HepG2 (cell line): Measurements from ENCODE around the gene STC2. TPM values are rescaled to one million over a fixed set of nuclear protein-coding genes. Genes with fewer than 3 reads are reported as not detected.
A peak's percentile ranks its signal among the peaks of the same experiment; 100 is the strongest.

Experiments used
- ATAC-seq: fragments of 200-7000 bp; cut with Tn5 transposase; 3 replicates; pipeline ENCODE4 v1.9.1; 2020; ENCODE audit warnings: mild to moderate bottlenecking, moderate library complexity
- BruUV-seq: library from RNA; stranded (reverse); fragments of 400-500 nt; replicated peaks from 2 replicates; lab custom pipeline; 2021; lab: Mats Ljungman, UMichigan
- CTCF ChIA-PET: fragments of 300-600 bp; formaldehyde crosslinking; extraction: SDS; loops from one replicate; lab custom pipeline; 2021; ENCODE audit warnings: low total read pairs, inconsistent platforms, low intra/inter-chr PET ratio; lab: Yijun Ruan, JAX
- POLR2A ChIA-PET: fragments of 350-600 bp; sonication (Branson Sonifier 250); formaldehyde crosslinking; loops from one replicate; lab custom pipeline; 2020; ENCODE audit warnings: antibody characterized with exemption, inconsistent platforms; lab: Yijun Ruan, JAX
- DNase-seq: peaks from one replicate; pipeline ENCODE4 v3.0.0-alpha.2; 2015; ENCODE audit warnings: low spot score
- FAIRE-seq: peaks from 3 replicates; lab custom pipeline; 2011; peaks lifted over from hg19 to GRCh38; lab: Jason Lieb, UNC
- H2AFZ ChIP-seq: one replicate; pipeline ENCODE4 v1.6.1; 2011; ENCODE audit warnings: low read length, inconsistent platforms
- H3K27ac ChIP-seq: fragments of 300-600 bp; 3 replicates; pipeline ENCODE4 v1.8.0; 2011; ENCODE audit warnings: mixed run types, mild to moderate bottlenecking, mixed read lengths, low read length, inconsistent platforms; ENCODE audit not compliant: insufficient read depth; ENCODE audit errors: extremely low read length
- H3K27me3 ChIP-seq, 2 experiments: fragments of 200-600 bp in 1 of 2; 2 replicates in 1 of 2; 3 replicates in 1 of 2; pipeline versions ENCODE4 v1.6.0 to v1.8.0; 2011; ENCODE audit warnings: low read length in 2 of 2, mild to moderate bottlenecking in 2 of 2, moderate library complexity in 2 of 2, inconsistent platforms in 1 of 2; ENCODE audit not compliant: insufficient read depth in 2 of 2, control insufficient read depth in 1 of 2
- H3K36me3 ChIP-seq, 2 experiments: fragments of 200-600 bp in 1 of 2; replicated peaks in 1 of 2; 2 replicates in 1 of 2; 3 replicates in 1 of 2; pipeline versions ENCODE4 v1.5.1 to v1.8.0; 2011; ENCODE audit warnings: low read length in 2 of 2, inconsistent platforms in 1 of 2; ENCODE audit not compliant: insufficient read depth in 2 of 2, control insufficient read depth in 1 of 2
- H3K4me1 ChIP-seq: 2 replicates; pipeline ENCODE4 v1.5.1; 2012; ENCODE audit warnings: low read length, inconsistent platforms; ENCODE audit not compliant: insufficient read depth
- H3K4me2 ChIP-seq: 2 replicates; pipeline ENCODE4 v1.6.0; 2011; ENCODE audit warnings: low read depth, low read length, inconsistent platforms
- H3K4me3 ChIP-seq, 3 experiments: fragments of 200-600 bp in 1 of 3; sonication (generic), shearing (Covaris generic) in 1 of 3; replicated peaks in 1 of 3; 2 replicates each; pipeline ENCODE4 v1.5.1; 2011 to 2016; ENCODE audit warnings: low read length in 3 of 3, inconsistent platforms in 2 of 3, low read depth in 2 of 3, mild to moderate bottlenecking in 2 of 3, control low read depth in 1 of 3, mixed read lengths in 1 of 3; ENCODE audit not compliant: insufficient read depth in 1 of 3
- H3K79me2 ChIP-seq: one replicate; pipeline ENCODE4 v1.6.1; 2011; ENCODE audit warnings: low read length, inconsistent platforms; ENCODE audit not compliant: insufficient read depth
- H3K9ac ChIP-seq: 2 replicates; pipeline ENCODE4 v1.6.0; 2011; ENCODE audit warnings: mild to moderate bottlenecking, low read depth, low read length, inconsistent platforms; ENCODE audit not compliant: insufficient read depth
- H3K9me3 ChIP-seq: 2 replicates; pipeline ENCODE4 v1.5.1; 2012; ENCODE audit warnings: mild to moderate bottlenecking, low read length
- H4K20me1 ChIP-seq: 2 replicates; pipeline ENCODE4 v1.6.0; 2011; ENCODE audit warnings: inconsistent platforms, mild to moderate bottlenecking, low read length, moderate library complexity; ENCODE audit not compliant: insufficient read depth
- CCAR2 ChIP-seq: fragments of 200-400 bp; formaldehyde crosslinking; optimal IDR thresholded peaks from 2 replicates; pipeline ENCODE3; 2018; ENCODE audit warnings: low read depth, mild to moderate bottlenecking, low read length, moderate library complexity
- CCDC6 ChIP-seq: sonication (generic); formaldehyde crosslinking; IDR thresholded peaks from 2 replicates; pipeline ENCODE4 v1.8.1; 2022; ENCODE audit warnings: mild to moderate bottlenecking, missing genetic modification reagents, moderate library complexity
- HNRNPLL ChIP-seq: fragments of 200-400 bp; formaldehyde crosslinking; IDR thresholded peaks from 2 replicates; pipeline ENCODE4 v1.6.1; 2017; ENCODE audit warnings: mild to moderate bottlenecking, low read depth, low read length; ENCODE audit not compliant: poor library complexity, severe bottlenecking
- NFIB ChIP-seq: sonication (generic); formaldehyde crosslinking; IDR thresholded peaks from 2 replicates; pipeline ENCODE4 v1.9.0; 2021; ENCODE audit warnings: missing genetic modification reagents, mild to moderate bottlenecking, borderline replicate concordance
- NR3C1 ChIP-seq: sonication (generic); formaldehyde crosslinking; IDR thresholded peaks from 2 replicates; pipeline ENCODE4 v1.4.0; 2020; ENCODE audit warnings: missing genetic modification reagents
- PAWR ChIP-seq: sonication (generic); formaldehyde crosslinking; IDR thresholded peaks from 2 replicates; pipeline ENCODE4 v1.4.0; 2020; ENCODE audit warnings: missing genetic modification reagents, mild to moderate bottlenecking, borderline replicate concordance
- RORA ChIP-seq: sonication (generic); formaldehyde crosslinking; IDR thresholded peaks from 2 replicates; pipeline ENCODE4 v1.5.0; 2020; ENCODE audit warnings: mild to moderate bottlenecking, missing genetic modification reagents, moderate library complexity
- SCMH1 ChIP-seq: sonication (generic); formaldehyde crosslinking; IDR thresholded peaks from 2 replicates; pipeline ENCODE4 v1.9.0; 2021; ENCODE audit warnings: missing genetic modification reagents, mild to moderate bottlenecking, borderline replicate concordance
- SIN3A ChIP-seq: IDR thresholded peaks from 2 replicates; pipeline ENCODE4 v1.6.1; 2011; ENCODE audit warnings: low read depth, mild to moderate bottlenecking, control low read depth, low read length, borderline replicate concordance
- SP140L ChIP-seq: sonication (generic); formaldehyde crosslinking; IDR thresholded peaks from 2 replicates; pipeline ENCODE4 v1.4.0; 2020; ENCODE audit warnings: missing genetic modification reagents, borderline replicate concordance
- SPEN ChIP-seq: sonication (generic); formaldehyde crosslinking; IDR thresholded peaks from 2 replicates; pipeline ENCODE4 v1.5.1; 2020; ENCODE audit warnings: low read depth, mild to moderate bottlenecking, missing genetic modification reagents
- ZBTB39 ChIP-seq: sonication (generic); formaldehyde crosslinking; IDR thresholded peaks from 2 replicates; pipeline ENCODE4 v1.5.0; 2020; ENCODE audit warnings: missing genetic modification reagents
- ZFP36L2 ChIP-seq: sonication (generic); formaldehyde crosslinking; IDR thresholded peaks from 2 replicates; pipeline ENCODE4 v1.4.0; 2020; ENCODE audit warnings: missing genetic modification reagents
- ZFX ChIP-seq: sonication (generic); formaldehyde crosslinking; IDR thresholded peaks from 2 replicates; pipeline ENCODE4 v1.4.0; 2020; ENCODE audit warnings: mild to moderate bottlenecking, low read depth, missing genetic modification reagents, moderate library complexity
- ZNF329 ChIP-seq: sonication (generic); formaldehyde crosslinking; IDR thresholded peaks from 2 replicates; pipeline ENCODE4 v1.9.0; 2021; ENCODE audit warnings: low read depth, mild to moderate bottlenecking, missing genetic modification reagents
- ZNF644 ChIP-seq: IDR thresholded peaks from 2 replicates; pipeline ENCODE4 v1.6.1; 2016; ENCODE audit warnings: low read depth
- ZNF713 ChIP-seq: sonication (generic); formaldehyde crosslinking; IDR thresholded peaks from 2 replicates; pipeline ENCODE4 v1.4.0; 2020; ENCODE audit warnings: mild to moderate bottlenecking, missing genetic modification reagents
- ZSCAN31 ChIP-seq: sonication (generic); formaldehyde crosslinking; IDR thresholded peaks from 2 replicates; pipeline ENCODE4 v1.5.0; 2020; ENCODE audit warnings: low read depth, mild to moderate bottlenecking, missing genetic modification reagents
- WGBS: methylation state at CpG from one replicate; pipeline ENCODE4 v1.1.6; 2017; ENCODE audit warnings: low lambda C conversion rate; 5-methylcytosine and 5-hydroxymethylcytosine counted together
- in situ Hi-C: cut with HindIII; loops from 2 replicates; pipeline ENCODE4 v1.10.0; 2017; ENCODE audit warnings: low pct_unique_long_range_greater_than_20kb; ENCODE audit not compliant: extremely low pct_ligation_motif_present
- intact Hi-C: fragments of 100-400 bp; cut with micrococcal nuclease; formaldehyde crosslinking; loops from one replicate; pipeline ENCODE4 v1.10.0; 2022; ENCODE audit not compliant: unreplicated experiment
- polyA plus RNA-seq, 8 experiments: library from polyadenylated mRNA; depleted of rRNA in 3 of 8; stranded (reverse) in 7 of 8; unstranded in 1 of 8; fragments of >200 nt; fragmentation: Illumina TruSeq in 4 of 8; extraction: Trizol in 4 of 8; gene quantifications; 2 replicates each; pipeline versions ENCODE4 v1.2.1 to v1.2.3, GENCODE V29; 2011 to 2016; ENCODE audit warnings: low read depth in 4 of 8, missing spikeins in 1 of 8, mixed read lengths in 1 of 8; ENCODE audit not compliant: insufficient read depth in 1 of 8
- total RNA-seq, 5 experiments: library from RNA; depleted of rRNA; stranded (reverse); fragments of >200 nt; fragmentation: Illumina TruSeq; extraction: Trizol; gene quantifications; 2 replicates each; pipeline ENCODE4 v1.2.3, GENCODE V29; 2016; ENCODE audit warnings: low read depth in 1 of 5
- TF ChIP-seq, protein P1 (sequence below): sonication (generic); formaldehyde crosslinking; conservative IDR thresholded peaks from 2 replicates; pipeline ENCODE4 v1.5.0; 2020; ENCODE audit warnings: missing genetic modification reagents

STC2 gene
- total and polyA plus RNA-seq, 2 of the 13 experiments (the other 11 are each of a cell fraction or from before 2014, with no cell fraction given), result 27.1 to 69.2 TPM

DNA sequence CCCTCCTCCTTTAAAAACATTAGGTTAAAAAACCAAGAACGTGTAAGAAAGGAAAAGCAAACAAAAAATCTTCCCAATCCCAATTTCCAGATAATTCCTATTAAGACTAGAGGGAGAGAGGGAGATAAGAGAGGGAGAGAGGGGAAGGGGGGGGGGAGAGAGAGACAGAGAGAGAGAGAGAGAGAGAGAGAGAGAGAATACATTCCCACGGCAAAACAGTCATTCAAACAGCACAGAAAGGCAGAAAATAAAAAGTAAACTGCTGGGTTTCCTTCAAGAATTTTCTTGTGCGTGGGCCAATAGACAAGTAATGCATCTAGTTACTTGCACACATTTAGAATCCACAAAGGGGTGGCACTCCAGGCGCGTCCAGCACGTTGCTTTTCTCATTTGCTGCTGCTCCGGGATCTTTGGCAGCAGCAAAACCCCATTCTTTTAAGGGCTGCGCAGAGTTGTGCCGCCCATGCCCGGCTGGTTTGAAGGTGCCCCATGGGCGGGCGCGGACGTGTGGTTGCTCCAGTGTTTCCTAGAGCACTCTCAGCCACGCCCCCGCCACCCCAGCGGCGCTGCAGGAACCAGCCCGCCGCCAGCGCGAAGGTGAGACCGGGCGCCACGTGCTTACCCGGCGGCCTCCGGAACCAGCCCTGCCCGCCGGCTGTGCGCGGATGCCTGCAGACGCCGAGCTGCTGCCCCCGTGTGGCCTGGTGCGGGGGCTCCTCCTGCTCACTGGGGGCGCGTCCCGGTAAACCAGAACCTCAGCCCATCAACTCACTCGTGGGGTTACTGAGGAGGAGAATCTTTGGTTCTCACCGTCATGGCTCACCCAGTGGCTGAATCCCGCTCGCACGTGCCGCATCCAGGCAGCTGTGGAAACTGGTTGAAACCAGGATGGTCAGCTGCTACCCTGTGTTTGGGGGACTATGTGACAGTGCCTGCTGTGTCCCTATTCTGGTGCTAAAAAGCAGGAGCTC, 44.6 kb downstream of the STC2 start:
- H4K20me1 ChIP-seq, result no peaks in the 10 kb centered on the region
- H3K4me3 ChIP-seq, result peak overlapping the region in 1 of 3 experiments; percentile 45; a peak in 2 of 6 replicates
- H2AFZ ChIP-seq, result peak overlapping the region; percentile 62
- peaks cover 0 to 17% of the 10 kb centered on the region in 2 experiments; a peak in 2 of 5 replicates for H3K27me3 ChIP-seq
- ATAC-seq (peak; percentile 98), FAIRE-seq (no peak), DNase-seq (peak; percentile 68)
- intact Hi-C loops, result loop anchor here (1.0 kb wide), 1 partner anchor 304 kb away; no protein-coding TSS in a partner anchor
- no peaks in the 10 kb centered on the region for H3K9me3 ChIP-seq
- no TSS peak for BruUV-seq
- in situ Hi-C loops, result loop anchor here (25.0 kb wide), 1 partner anchor 296 kb away; the partner anchor contains the start of gene ATP6V0E1
- ChIA-PET CTCF (interaction anchor here (0.8 to 2.1 kb wide), 4 partner anchors 79 to 325 kb away, joined by 3 to 14 read pairs (median 4); no protein-coding TSS in a partner anchor), POLR2A (interaction anchor here (0.9 to 1.0 kb wide), 2 partner anchors 9 to 47 kb away, joined by 3 to 4 read pairs; no protein-coding TSS in a partner anchor)
- no peaks in the 10 kb centered on the region for H3K36me3 ChIP-seq
- no peaks in the 10 kb centered on the region for H3K79me2 ChIP-seq
- peaks cover 16% of the 10 kb centered on the region for H3K4me1 ChIP-seq
- H3K9ac ChIP-seq, result no peak overlapping the region
- WGBS, result 18% methylated on average over 23 of the region's 45 CpGs
- no peak overlapping the region for H3K27ac ChIP-seq
- peak overlapping the region; percentile 53 for H3K4me2 ChIP-seq
- no peak for TF ChIP-seq ZBTB39 (CRISPR knock-in tag)
- peak; percentile 86; the same call in 1 of the 2 replicates for TF ChIP-seq PAWR (CRISPR knock-in tag)
- 0 out of 2 replicates have a peak, but pooled peaks have one; percentile 38 for TF ChIP-seq ZNF644 (CRISPR knock-in tag)
- no peak for TF ChIP-seq CCAR2
- no peak for TF ChIP-seq RORA
- TF ChIP-seq NR3C1, result no peak
- 0 out of 2 replicates have a peak, but pooled peaks have one; percentile 18 for TF ChIP-seq NFIB (CRISPR knock-in tag)
- peak; percentile 100 for TF ChIP-seq CCDC6 (CRISPR knock-in tag)
- peak; percentile 81 for TF ChIP-seq HNRNPLL
- TF ChIP-seq SP140L, result peak; percentile 95; the same call in 1 of the 2 replicates
- peak; percentile 89 for TF ChIP-seq SPEN (CRISPR knock-in tag)
- TF ChIP-seq SIN3A, result peak; percentile 86; the same call in 1 of the 2 replicates
- TF ChIP-seq ZFX, result peak; percentile 72
- TF ChIP-seq, protein P1, sequence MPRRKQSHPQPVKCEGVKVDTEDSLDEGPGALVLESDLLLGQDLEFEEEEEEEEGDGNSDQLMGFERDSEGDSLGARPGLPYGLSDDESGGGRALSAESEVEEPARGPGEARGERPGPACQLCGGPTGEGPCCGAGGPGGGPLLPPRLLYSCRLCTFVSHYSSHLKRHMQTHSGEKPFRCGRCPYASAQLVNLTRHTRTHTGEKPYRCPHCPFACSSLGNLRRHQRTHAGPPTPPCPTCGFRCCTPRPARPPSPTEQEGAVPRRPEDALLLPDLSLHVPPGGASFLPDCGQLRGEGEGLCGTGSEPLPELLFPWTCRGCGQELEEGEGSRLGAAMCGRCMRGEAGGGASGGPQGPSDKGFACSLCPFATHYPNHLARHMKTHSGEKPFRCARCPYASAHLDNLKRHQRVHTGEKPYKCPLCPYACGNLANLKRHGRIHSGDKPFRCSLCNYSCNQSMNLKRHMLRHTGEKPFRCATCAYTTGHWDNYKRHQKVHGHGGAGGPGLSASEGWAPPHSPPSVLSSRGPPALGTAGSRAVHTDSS (CRISPR knock-in tag), result no peak
- peak; percentile 98 for TF ChIP-seq ZSCAN31 (CRISPR knock-in tag)
- TF ChIP-seq ZNF713 (CRISPR knock-in tag), result peak; percentile 96
- TF ChIP-seq ZFP36L2 (CRISPR knock-in tag), result peak; percentile 60; the same call in 1 of the 2 replicates
- TF ChIP-seq SCMH1 (CRISPR knock-in tag), result no peak
- TF ChIP-seq ZNF329 (CRISPR knock-in tag), result peak; percentile 96
